ENCODE results near the gene CACNB4.

The CACNB4 gene

GRCh38 chr2:151973013-151973900, 125.6 kb downstream of the CACNB4 start:
- Mint-ChIP-seq H3K4me3 (no peak overlapping the region), H3K27me3 (peaks cover 7% of the 10 kb centered on the region), H3K9me3 (ENCODE audit: low read depth) (no peaks in the 10 kb centered on the region), H3K4me1 (ENCODE audit: low read depth) (peaks cover 2% of the 10 kb centered on the region), H3K27ac (no peak overlapping the region), H3K36me3 (peaks cover 2% of the 10 kb centered on the region)

GRCh38 chr2:151972241-151973012, 126.4 kb downstream of the CACNB4 start:
- no peak overlapping the region for H3K4me3 Mint-ChIP-seq
- H3K27me3 Mint-ChIP-seq, result peaks cover 6% of the 10 kb centered on the region
- H3K9me3 Mint-ChIP-seq (ENCODE audit: low read depth), result no peaks in the 10 kb centered on the region
- peaks cover 2% of the 10 kb centered on the region for H3K4me1 Mint-ChIP-seq (ENCODE audit: low read depth)
- H3K27ac Mint-ChIP-seq, result no peak overlapping the region
- peaks cover 2% of the 10 kb centered on the region for H3K36me3 Mint-ChIP-seq

DNA sequence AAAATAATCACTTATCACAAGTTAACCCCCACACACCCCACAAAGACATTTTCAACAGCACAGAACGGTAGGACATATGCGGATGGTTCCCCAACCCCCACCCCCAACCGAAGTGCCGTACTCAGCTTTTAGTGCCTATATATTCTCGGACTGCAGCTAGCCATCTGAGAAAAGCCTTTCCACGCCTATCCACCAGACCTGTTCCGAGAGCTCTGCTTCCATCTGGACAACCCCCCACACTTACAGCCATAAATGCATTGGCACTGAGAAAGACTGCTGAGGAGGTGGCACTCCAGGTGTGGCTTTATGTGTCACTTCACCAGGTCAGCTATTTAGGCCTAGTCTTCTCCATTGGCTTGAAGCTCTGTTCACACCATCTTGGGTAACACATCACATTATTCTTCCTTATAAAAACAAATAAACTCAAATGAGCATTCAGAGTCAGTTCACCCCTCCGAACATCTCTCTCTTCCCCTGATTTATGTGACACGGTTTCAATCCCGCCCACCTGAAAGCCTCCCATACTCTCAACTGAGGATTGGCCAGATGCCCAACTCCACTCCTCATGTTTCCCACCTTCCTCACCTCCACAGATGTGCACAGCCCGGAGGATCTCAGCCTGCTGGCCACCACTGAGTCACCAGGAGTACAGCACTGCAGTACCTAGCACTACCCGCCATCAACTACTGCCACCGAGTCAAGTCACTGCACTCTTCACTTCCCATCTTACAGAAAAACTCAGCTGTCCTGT, 127.4 kb downstream of the CACNB4 start:
- H3K27me3 Mint-ChIP-seq, result peaks cover 2% of the 10 kb centered on the region
- no peak overlapping the region for H3K4me3 Mint-ChIP-seq
- H3K27ac Mint-ChIP-seq, result no peak overlapping the region
- H3K36me3 Mint-ChIP-seq, result peaks cover 2% of the 10 kb centered on the region
- H3K4me1 Mint-ChIP-seq (ENCODE audit: low read depth), result peaks cover 2% of the 10 kb centered on the region
- no peaks in the 10 kb centered on the region for H3K9me3 Mint-ChIP-seq (ENCODE audit: low read depth)

GRCh38 chr2:151968770-151969470, 129.9 kb downstream of the CACNB4 start:
- Mint-ChIP-seq H3K27me3 (peaks cover 2% of the 10 kb centered on the region), H3K9me3 (ENCODE audit: low read depth) (no peaks in the 10 kb centered on the region), H3K36me3 (peaks cover 2% of the 10 kb centered on the region), H3K27ac (no peak overlapping the region), H3K4me3 (no peak overlapping the region), H3K4me1 (ENCODE audit: low read depth) (peaks cover 2% of the 10 kb centered on the region)

DNA sequence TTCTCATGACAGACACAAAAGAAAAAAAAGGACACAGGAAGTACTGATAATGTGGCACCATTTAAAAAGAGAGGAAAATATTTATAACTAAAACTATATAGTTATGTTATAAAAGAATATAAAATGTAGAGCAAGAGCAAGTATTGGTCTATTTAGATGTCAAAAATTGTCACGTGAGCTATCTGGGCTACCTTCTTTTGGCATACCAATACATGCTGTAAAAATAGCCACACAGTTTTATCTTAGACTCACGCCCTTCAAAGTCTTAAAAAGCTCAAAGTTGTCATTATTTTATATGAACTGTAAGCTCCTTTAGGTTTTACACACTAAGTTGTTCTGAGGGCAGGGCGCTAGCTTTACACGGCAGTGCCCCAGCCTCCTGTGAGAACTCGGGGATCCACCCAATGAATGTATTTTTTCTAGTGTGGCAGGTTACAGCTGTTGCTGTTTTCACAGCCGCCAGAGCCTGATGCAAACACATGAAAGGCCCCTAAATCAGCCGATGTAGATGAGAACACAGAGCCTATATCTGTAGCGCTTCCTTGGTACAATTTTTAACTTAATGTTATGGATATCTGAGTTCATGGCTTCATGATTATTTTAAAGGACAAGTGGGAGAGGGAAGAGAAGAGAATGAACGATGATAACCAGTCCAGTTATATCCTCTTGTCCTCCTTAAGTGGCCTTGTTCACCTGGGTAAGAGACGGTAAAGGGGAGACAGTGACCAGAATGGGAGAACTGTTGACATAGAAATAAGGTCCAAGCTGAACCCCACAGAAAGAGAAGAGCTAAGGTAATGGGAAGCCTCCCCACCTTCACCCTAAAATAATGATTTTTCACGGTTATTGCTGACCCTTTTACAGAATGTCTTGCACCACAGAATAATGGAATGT, 130.8 kb downstream of the CACNB4 start:
- no peak overlapping the region for H3K27ac Mint-ChIP-seq

DNA sequence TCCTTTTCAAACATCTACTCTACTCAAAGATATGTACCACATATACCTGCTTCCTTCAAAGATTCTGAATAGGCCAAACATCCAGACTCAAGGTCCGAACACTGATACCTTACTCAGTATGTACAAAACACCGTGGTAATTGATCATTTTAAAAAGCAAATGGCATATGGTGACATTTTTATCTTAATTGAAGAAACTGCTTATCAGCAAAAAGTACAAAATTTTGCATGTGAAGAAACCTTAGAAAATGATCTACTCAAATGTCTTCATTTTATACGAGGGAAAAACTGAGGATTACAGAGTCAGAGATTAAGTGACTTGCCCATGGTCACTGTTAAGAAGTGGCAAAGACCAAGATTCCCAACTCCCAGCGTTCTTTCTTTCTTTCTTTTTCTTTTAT, 133.0 kb downstream of the CACNB4 start:
- peaks cover 2% of the 10 kb centered on the region for H3K36me3 Mint-ChIP-seq
- H3K27me3 Mint-ChIP-seq, result peaks cover 2% of the 10 kb centered on the region
- H3K4me3 Mint-ChIP-seq, result no peak overlapping the region
- no peaks in the 10 kb centered on the region for H3K9me3 Mint-ChIP-seq (ENCODE audit: low read depth)
- no peaks in the 10 kb centered on the region for H3K4me1 Mint-ChIP-seq (ENCODE audit: low read depth)
- no peak overlapping the region for H3K27ac Mint-ChIP-seq

More for the DNA sequence above, 130.8 kb downstream of the CACNB4 start:
- Mint-ChIP-seq H3K4me3 (no peak overlapping the region), H3K9me3 (ENCODE audit: low read depth) (no peaks in the 10 kb centered on the region), H3K36me3 (peaks cover 2% of the 10 kb centered on the region), H3K4me1 (ENCODE audit: low read depth) (no peaks in the 10 kb centered on the region), H3K27me3 (peaks cover 2% of the 10 kb centered on the region)

DNA sequence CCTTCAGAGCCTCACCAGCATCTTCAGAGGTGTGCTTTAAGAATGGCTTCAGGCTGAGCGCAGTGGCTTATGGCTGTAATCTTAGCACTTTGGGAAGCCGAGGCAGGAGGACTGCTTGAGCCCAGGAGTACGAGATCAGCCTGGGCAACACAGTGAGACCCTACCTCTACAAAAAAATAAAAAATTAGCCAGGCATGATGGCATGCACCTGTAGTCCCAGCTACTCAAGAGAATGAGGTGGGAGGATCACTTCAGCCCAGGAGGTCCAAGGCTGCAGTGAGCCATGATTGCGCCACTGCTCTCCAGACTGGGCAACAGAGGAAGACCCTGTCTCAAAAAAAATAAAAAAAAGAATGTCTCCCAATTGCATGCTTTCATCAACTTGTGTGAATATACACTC, 137.3 kb downstream of the CACNB4 start:
- no peaks in the 10 kb centered on the region for H3K4me1 Mint-ChIP-seq (ENCODE audit: low read depth)

DNA sequence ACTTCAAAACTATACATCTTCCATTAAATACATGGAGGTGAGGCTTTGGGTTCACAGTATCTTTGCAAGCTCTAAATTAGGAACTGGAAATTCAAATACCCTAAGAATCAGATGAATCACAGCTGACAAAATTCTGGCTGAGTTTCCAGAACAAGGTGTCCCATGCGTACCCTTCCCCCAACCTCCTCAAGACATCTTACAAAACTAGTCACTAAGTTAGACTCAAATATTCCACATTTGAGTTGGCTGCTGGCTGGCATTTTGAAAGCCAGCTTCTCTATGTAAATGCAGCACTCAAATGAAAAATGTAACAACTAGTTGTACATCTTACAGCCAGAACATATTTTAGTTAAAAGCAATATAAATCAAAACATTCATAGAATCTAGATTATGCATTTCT, 139.6 kb downstream of the CACNB4 start:
- H3K4me1 Mint-ChIP-seq (ENCODE audit: low read depth), result no peaks in the 10 kb centered on the region
- peaks cover 2% of the 10 kb centered on the region for H3K27me3 Mint-ChIP-seq
- H3K9me3 Mint-ChIP-seq (ENCODE audit: low read depth), result no peaks in the 10 kb centered on the region
- H3K27ac Mint-ChIP-seq, result no peak overlapping the region
- no peaks in the 10 kb centered on the region for H3K36me3 Mint-ChIP-seq
- H3K4me3 Mint-ChIP-seq, result no peak overlapping the region

More for the DNA sequence above, 137.3 kb downstream of the CACNB4 start:
- Mint-ChIP-seq H3K9me3 (ENCODE audit: low read depth) (no peaks in the 10 kb centered on the region), H3K4me3 (no peak overlapping the region), H3K27ac (no peak overlapping the region), H3K36me3 (peaks cover 2% of the 10 kb centered on the region), H3K27me3 (peaks cover 2% of the 10 kb centered on the region)

- H3K9me3 Mint-ChIP-seq (ENCODE audit: low read depth), result no peaks in the 10 kb centered on the region
- no peaks in the 10 kb centered on the region for H3K4me1 Mint-ChIP-seq (ENCODE audit: low read depth)
- H3K36me3 Mint-ChIP-seq, result peaks cover 2% of the 10 kb centered on the region
- no peak overlapping the region for H3K27ac Mint-ChIP-seq
- no peak overlapping the region for H3K4me3 Mint-ChIP-seq
- H3K27me3 Mint-ChIP-seq, result peaks cover 3% of the 10 kb centered on the region
Observed at GRCh38 chr2:151953467-151953866, 145.4 kb downstream of the CACNB4 start.

- Mint-ChIP-seq H3K27me3 (peaks cover 3% of the 10 kb centered on the region), H3K36me3 (peaks cover 2% of the 10 kb centered on the region), H3K4me1 (ENCODE audit: low read depth) (no peaks in the 10 kb centered on the region), H3K9me3 (ENCODE audit: low read depth) (no peaks in the 10 kb centered on the region), H3K4me3 (no peak overlapping the region), H3K27ac (no peak overlapping the region)
Observed at GRCh38 chr2:151952691-151953456, 146.0 kb downstream of the CACNB4 start.

DNA sequence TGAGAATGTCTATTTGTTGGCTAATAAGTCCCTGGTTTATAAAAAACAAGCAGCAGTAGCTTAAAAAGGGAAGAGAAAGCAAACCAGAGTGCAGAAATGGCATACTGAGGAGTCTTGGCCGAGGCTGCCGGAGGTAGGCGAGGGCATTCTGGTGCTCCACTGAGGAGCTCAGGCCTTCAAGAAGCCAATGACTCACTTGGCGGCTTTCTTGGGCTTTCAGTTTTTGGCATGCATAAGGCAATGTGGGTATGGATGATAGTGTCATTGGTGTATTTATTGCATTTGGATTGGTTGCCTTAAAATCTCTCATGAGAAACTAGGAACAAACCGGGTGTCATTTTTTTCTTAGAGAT, 151.1 kb downstream of the CACNB4 start:
- Mint-ChIP-seq H3K36me3 (peaks cover 7% of the 10 kb centered on the region), H3K27ac (no peak overlapping the region), H3K4me3 (no peak overlapping the region), H3K27me3 (peaks cover 9% of the 10 kb centered on the region), H3K4me1 (ENCODE audit: low read depth) (peaks cover 9% of the 10 kb centered on the region), H3K9me3 (ENCODE audit: low read depth) (peaks cover 5% of the 10 kb centered on the region)

DNA sequence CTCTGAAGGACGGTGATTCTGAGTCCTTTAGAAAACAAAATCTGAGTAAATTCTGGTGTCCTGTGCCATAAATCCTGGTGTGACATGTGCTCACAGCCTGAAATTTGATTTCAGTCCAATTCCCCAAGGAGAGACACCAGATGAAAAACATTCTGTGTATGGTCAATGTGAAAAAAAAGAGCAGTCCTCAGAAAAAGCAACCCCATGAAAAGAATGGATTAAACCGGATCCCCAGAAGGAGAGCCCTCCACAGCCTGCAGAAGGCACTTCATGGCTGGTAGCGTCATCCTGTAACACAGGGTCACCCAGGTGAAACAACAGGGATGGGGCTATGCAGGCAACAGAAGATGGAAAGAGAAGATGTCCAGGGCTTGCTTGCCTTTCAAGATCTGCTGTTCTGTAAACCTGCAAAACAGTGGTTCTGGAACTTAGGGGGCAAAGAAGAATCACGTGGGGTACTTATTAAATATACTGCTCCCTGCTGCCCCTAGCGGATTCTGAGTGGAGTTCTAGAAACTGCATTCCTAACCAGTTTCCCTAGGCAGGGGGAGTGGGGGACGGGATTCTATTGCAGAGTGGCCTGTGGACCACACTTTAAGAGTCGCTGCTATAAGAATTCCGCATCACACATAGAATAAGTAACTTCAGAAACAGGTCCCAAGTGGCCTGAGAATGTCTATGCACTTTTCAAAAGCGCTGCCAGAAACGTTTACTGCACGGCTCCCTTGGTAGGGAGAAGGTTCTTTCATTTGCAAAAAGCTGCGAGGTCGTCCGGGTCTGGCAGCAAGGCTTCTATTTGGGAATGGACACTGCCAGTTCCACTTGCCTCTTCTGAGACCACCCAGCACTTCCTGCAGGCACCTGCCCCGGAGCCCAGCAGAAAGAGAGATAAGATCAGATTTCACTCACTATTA, 151.7 kb downstream of the CACNB4 start:
- Mint-ChIP-seq H3K36me3 (peaks cover 9% of the 10 kb centered on the region), H3K27me3 (peaks cover 7% of the 10 kb centered on the region), H3K27ac (no peak overlapping the region), H3K4me1 (ENCODE audit: low read depth) (peaks cover 9% of the 10 kb centered on the region), H3K4me3 (no peak overlapping the region), H3K9me3 (ENCODE audit: low read depth) (peaks cover 9% of the 10 kb centered on the region)
